ENCODE measurements around the gene FAM222A.
A peak's percentile ranks its signal among the peaks of the same experiment; 100 is the strongest.

Gene FAM222A

DNA sequence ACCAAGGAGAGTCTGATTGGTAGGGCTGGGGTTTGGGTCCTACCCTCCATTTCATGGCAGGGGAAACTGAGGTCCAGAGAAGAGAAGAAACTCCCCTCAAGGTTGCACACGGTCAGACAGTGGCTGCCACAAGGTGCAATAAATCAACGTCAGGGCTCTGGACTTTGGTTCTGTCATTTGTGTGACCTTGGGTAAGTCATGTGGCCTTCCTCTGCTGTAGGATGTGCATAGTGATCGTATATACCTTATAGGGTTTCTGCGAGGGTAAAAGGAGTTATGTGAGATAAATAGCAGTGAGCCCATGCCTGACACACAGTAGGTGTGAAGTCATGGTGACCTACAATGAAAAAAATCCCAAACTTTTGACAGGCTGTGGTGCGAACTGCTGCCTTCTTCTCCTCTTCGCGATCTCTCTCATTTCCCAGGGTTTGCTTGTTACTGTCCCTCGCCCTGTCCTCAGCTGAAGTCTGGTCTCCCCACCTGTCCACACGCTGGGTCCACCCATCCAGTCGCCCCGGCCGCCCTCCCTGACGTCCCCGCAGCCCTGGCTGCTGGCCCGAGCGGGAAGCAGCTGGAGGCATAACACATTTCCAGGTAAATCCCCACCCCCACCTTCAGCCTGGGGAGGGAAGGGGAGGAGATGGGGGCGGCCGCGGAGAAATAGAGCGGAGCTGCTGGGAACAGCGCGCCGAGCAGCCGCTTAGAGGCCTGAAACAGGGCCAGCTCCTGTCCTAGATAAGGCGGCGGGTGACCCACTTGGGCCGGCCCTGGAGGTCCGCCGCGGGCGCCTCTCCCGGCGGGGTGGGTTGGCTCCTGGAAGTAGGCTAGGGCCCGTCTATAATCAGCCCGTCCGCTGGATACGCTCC is 1.8 kb upstream of the FAM222A start:
- no peak for DNase-seq

DNA sequence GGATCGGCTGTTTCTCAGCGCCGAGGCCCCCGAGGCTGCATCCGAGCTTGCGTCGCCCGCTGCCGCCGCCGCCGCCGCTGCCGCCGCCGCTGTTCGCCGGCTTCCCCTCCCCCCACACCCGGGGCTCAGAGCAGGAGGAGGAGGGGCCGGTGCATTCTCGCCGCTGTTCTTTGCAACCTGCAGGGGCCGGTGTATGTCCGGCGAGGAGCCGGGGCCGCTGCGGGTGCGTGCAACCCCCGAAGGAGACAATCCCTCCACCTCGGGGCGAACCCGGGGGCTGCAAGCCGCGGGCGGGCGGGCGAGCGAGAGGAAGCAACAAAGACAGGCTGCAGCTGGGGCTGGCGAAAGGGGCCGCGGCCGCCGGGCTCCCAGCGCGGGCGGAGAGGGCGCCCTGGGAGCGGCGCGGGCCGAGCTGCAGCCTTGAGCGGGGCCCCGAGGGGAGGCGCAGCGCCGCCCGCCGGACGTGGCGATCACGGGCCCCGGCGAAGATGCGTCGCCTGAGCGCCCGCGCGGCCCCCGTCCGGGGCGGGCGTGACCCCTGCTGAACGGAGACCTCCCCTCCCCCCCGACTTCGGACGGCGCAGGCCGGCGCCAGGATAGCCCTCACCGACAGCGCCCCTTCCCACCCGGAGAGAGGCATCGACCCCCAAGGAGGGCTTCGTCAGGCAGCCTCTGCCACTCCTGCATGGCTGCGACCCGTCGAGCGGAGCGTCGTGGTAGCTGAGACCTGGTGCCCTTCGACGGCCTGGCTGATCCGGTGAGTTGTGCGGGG is 702 bp downstream of the FAM222A start:
- peak; percentile 56 for DNase-seq

DNA sequence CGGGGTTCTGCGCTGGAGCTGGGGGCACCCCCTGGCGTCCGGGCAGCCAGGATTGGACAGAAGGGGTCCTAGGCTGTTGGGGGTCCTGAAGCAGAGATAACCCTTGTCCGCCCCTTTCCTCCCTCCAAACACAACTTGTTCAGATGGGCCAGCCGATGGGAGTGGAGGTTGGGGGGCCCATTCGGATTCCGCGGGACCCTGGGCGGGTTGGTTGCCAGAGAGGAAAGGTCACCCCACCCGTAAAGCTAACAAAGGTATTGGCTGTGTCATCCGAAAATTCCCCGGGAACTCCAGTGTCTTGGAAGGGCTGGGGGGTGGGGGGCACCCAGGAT is 1.3 kb downstream of the FAM222A start:
- no peak for DNase-seq

DNA sequence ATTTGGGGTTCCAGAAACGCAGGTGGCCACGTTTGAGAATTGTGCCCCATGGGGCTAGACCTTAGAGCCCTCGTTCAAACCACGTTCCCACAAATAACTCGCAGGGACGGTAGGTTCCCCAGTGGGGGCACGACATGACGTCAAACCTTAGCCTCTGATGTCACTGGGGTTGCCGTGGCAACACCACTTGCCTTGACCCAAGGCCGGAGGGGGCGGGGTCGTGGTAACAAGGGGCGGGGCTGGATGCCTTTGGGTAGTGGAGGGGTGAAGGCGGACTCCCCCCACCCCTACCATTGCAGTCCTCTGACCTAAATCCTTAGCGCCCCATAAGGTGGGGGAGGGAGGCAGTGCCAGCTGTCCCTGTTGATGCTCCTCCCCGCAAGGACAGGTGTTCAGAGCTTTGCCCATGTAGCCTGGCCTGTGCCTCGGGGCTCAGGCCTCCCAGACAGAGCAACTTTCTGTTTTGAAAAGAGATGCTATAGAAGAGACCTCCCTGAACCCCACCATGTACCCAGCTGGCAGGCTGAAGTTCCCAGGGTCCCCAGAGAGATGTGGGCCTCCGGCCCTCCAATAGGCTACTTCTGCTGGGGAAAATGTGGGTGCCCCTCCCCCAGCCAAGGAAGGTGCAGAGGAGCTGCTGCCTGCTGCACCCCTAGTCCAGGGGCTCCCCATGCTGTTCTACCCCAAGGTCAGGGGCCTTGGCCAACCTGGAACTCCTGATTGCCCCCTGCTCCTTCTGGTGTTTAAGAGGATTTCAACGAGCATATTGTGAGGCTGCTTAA is 1.9 kb downstream of the FAM222A start:
- peak; percentile 28 for DNase-seq

DNA sequence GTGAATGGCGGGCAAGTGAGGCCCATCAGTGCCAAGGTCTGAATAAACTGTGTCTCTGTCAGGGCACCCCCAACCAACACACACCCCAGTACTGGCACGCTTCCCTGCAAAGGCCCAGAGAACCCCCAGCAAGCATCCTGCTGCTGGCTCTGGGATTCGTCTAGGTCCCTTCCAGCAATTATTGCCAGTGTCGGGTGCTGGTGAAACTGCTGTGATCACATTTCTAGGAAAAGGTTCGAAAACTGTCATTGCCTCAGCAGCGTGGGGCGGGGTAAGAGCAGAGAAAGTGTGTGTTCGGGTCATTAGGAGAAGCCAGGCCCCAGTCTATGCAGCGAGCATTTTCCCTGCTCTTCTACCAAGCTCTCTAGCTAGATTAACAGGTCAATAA is 2.5 kb downstream of the FAM222A start:
- no peak for DNase-seq

DNA sequence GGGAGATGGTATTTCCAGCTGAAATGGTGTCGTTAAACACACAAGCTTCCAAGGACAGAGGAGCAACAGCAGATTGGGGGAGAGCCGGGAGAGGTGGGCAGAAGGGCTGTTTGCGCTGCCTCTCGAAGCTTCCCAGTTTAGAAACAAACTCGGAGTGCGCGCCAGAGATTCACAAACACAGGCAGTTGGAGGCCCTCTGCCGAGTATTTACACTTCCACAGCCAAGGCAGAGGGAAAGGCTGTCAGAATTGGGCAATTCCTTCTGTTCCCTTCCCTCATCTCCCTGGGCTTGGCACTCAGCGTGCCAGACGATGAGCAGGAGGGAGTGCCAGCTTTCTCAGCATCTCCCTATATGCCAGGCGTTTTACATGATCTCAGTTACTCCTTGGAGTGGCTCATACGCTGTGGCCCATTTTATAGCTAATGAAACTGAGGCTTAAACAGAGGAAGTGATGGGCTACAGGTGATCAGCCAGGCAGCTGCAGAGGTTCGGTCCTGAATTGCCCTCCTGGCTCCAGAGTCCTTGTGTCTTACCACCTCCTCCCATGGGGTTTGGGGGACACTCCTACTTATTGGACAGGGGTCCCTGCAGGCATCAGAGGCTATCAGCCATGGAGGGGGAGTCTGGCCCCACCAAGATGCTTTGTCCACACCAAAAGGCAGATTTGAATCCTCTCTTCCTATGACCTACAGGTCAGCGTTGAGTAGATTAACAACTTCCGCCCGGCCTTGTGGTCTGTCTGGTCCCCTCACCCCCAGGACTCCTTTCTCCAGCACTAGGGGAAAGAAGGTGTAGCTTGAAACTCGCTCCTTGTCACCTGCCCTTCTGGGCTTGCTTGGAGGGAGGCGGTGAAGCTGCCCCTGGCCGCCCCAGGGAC is 3.1 kb downstream of the FAM222A start:
- no peak for DNase-seq

DNA sequence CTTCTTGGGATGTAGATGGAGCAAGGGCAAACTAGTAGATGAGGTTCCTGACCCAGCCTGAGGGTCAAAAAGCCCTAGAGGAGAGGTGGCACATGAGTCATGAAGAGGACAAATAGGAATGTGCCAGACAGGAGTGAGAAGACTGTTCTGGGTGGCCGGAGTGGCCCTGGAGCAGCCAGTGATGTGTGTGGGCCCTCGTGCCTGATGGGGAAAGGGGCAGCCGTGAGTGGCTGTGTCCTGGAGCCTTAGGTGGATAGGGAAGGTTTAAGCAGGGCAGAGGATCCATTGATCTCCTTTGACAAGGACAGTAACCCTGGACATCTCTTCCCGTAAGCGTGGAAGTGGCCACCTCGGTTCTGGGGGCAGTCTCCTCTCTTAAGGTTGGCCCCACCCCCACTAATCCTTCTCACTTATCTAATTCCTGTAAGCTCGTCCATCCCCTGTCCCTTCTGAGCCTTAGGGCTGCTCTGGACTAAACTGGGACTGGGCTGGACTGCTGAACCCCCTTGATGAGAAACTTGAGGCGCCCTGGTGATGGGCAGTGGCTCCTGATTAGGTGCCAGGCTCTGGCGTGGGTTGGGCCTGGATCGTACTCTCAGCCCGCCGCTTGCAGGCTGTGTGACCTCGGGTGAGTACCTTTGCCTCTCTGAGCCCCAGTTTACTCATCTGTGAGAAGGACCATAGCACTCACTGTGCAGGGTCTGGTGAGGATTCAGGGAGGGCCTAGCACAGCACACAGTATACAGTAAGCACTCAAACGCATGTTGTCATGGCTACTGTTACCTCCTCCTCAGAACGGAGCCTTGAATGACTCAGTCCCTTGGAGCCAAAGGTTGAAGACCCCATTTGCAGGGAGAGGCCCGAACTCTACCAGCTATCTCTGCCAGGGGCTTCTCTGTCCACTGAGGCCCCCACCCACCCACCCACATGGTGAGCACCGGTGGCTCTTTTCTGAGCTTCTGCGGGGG is 4.0 kb downstream of the FAM222A start:
- no peak for DNase-seq

DNA sequence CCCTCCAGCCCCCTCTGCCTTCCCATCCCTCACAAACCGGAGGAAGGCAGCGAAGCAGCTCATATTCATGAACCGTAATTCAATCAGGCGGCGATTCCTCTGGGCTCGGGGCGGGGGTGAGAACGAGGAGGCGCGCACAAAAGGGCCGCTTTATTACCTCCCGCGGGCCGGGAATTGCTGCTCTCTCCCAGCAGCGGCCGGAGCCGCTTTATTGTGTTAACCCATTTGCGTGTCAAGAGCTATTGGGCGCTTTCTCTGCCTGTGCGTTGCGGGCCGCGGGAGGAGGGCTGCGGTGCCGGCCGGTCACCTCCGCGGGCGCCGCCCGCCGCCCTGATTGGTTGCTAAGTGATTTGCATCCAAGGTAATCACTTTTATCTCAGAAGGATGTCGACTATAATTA is 4.8 kb downstream of the FAM222A start:
- peak; percentile 53 for DNase-seq

DNA sequence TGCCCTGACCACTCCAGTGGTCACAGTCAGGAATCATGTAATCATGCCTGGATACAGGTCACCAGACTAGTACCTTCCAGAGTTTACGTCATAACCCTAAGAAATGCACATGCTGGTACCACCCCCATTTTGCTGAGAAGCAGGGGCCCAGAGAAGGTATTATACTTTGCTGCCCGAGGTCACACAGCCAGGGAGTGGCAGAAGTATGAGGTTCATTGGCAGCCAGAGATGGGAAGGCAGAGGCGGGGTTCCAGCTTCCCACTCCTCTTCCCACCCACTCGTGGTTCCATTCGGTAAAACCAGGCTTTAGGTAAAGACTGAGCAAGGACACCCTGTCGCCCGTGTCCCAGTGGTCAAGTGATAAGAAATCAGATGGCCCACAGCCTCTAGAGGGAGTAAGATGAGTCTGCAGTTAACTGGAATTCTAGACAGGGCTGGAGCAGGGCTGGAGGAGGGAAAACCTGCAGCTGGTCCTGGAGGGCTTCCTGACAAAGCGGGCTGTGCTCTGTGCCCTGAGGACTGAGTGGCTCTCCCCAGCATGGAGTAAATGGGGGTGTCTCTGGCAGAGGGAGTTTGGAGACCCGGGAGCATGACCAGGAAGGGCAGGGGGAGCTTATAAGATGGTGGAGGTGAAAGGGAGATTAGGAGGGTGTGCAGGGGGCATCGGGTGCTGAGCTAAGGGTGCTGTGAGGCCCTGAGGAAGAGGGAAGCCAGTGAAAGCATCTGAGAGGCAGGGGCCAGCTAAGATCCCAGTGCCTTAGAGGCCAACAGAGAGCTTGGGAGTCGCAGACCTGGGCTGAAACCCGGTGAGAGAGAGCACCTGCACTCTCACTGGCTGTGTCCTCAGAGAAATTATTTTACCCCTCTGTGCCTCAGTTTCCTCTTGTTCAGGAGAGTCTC is 5.7 kb downstream of the FAM222A start:
- DNase-seq = no peak

DNA sequence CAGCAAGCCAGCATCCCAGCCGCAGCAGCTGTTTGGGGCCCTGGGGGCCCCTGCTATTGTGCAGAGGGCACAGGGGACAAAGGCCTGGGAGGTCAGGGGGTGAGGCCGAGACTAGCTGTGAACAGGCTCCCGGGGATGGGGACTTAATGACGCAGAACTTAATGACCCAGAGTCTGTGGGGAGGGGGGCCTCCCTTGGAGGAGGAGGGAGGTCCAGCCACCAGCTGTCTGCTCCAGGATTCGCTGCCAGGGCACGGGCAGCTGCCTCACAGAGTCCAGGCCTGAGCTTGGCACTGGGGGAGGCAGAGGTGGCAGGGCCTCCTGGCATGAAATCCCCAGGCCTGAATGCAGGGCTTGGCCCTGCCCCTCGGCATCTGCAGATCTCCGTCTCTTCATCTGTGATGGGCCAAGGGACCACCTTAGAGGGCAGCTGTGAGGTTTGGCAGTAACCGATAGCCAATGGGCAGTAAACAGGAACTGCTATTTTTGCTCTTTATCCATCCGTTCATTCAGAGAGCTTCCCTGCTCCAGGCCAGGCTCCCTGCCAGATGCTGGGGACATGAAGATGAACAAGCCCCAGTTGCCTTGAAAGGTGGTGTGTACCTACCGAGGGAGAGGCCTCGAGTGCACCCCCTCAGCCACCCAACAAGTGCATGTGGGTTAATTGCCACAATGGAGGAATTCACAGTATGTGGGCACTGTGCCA is 6.7 kb downstream of the FAM222A start:
- no peak for DNase-seq

DNA sequence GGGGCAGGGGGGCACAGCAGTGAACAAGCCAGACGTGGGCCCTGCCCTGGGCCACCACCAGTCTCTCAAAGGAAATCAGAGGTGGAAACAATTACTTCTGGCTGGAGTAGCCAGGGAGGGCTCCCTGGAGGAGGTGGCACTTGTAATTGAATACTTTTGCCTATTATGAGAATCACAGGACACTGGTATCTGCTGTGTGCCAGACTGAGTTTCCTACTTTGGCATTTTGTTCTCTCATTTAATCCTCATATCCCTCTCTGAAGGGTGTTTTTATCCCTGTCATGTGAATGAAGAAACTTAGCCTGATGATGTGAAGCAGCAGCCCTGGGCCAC is 7.2 kb downstream of the FAM222A start:
- DNase-seq = no peak

DNA sequence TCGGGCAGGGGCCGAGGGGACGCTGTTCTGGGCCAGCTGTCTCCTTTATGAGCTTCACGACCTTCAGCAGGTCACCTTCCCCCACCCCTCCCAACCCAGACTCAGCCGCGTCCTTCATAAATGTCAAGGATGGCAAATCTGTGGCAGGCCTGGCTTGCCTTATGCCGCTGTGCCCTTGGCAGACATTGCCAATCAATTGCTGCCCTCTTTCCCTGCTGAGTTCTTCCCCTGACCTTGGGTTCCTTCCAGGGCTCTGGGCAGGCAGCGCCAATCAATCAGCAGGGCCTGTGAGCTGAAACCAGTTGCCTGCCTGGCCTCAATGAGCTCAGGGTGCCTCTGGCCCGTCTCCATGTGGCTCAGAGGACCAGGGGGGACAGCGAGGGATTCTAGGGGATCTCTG is 7.7 kb downstream of the FAM222A start:
- DNase-seq = no peak

DNA sequence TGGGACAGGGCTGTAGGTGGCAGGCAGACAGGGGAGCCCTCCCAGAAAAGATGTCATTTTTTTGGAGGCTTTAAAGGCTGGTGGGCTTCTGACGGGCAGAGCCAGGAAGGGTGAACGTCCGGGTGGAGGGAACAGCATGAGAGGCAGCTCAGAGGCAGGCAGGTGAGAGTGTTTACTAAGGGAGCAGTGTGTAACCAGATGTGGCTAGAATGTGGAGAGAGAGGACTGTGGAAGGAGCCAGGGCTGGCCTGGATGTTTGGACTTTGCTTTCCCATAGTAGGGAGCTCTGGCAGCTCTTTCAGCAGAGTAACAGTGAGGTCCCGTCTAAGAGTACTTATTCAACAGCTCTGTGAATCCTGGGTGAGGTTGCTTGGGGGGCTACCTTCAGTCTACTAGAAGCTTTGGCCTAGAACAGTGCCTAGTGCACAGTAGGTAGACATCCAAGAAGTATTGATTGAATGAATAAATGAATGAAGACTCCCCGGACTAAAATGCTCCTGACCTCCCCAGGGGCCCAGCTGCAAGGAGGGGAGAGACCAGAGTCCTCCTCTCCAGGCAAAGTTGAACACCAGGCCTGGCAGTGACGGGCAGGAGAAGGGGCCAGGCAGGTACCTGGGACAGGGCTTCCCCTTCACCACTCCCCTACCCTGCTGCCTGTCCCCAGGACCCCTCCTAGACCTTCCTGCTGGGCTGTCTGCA is 8.5 kb downstream of the FAM222A start:
- DNase-seq = no peak

DNA sequence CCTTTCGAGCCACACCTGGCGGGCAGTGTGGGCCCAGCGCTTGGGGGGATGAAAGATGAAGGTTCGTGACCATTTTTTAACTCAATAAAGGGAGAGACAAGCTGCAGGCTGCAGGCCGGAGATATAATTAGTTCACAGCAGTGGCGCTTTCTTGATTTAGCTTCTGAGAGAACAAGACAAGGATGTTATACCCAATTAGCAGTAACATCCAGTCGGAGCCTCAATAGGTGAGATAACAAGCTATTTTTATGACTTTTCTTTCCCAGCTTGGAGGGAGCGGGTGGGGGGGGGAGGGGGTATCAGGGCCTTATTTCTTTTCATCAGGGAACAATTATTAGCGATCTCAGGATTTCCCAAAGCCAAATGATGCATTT is 9.1 kb downstream of the FAM222A start:
- DNase-seq = no peak

DNA sequence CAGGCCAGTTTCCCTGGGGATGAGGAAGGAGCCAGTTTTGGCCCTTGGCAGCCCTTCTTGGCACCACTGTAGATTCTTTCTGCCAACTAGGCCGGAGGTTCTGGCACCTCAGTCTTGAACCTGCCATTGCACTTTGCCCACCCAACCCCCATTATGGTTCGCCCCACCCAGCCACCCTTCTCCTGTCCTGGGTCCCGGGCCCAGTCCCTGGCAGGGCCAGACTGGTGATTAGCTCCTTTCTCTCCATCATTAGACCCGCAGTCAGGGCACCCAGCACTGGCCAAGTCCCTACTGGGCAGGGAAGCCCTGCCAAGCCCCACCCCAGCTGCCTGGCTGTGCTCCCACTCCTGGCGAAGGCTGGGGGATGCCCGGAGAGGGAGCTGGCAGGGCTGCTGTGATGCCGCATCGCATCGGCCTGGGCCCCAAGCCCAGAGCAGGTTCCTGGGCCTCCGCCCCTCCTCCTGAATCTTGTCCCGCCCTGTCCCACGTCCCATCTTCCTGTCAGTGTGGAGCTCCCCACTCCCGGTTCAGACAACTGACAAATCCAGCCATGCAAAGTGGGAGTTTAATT is 9.8 kb downstream of the FAM222A start:
- DNase-seq = no peak

DNA sequence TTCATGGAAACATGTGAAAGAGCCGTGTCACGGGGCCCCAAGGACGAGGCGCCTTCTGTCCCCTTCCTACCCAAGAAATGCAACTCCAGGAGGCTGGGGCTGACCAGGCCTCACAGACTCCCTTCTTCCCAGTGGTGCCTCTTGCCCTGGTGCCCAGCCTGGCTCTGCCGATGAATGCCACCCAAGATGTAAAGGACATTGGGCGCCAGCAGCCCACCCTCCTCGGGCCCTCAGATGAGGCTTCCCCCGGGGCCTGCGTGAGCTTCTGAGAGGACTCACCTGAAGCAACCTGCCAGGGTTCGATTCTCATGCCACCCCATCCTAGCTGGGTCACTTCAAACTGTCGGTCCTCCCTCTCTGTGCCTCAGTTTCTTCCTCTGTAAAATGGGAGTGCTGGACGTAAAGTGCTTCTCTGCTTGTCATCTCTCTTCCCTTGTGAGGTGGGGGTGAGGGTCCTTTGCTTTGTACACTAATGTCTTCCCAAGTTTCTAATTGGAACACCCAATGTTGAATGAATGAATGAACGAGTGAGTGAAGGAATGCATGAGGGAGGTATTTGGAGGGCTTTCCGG is 10.8 kb downstream of the FAM222A start:
- DNase-seq = no peak

DNA sequence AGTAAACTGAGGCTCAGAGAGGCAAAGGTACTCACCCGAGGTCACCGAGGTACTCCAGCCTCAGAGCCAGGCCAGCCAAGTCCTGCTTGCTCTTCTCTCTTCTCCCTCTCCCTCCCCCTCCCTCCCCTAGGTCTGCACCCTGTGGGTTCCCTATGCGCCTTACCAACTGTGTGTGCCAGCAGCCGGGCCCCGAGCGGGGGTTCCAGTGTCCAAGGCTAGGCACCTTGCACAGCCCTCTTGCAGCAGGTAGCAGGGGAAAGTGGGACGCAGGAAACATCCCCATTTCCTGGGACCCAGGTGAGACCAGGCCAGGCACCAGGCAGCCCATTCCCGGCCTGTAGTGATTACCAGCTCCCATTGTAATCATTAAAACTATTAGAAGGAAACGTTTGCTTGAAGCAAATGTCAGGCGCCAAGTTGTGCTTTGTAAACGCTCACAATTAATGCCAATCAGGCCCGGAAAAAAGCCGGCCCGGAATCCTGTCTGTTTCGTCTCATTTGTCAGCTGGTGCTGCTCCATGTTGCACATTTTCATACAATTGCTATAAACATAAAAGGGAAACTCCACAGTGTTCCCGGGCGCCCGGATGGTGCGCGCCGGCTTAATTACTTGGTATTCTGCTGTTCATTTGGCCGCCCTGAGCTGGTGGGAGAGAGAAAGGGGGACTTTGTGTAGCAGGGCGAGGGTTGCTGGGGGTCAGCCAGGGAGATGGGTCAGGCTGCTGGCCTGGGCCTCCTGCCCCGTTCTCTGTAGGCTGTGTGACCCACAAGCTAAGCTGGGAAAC is 11.9 kb downstream of the FAM222A start:
- DNase-seq = no peak

DNA sequence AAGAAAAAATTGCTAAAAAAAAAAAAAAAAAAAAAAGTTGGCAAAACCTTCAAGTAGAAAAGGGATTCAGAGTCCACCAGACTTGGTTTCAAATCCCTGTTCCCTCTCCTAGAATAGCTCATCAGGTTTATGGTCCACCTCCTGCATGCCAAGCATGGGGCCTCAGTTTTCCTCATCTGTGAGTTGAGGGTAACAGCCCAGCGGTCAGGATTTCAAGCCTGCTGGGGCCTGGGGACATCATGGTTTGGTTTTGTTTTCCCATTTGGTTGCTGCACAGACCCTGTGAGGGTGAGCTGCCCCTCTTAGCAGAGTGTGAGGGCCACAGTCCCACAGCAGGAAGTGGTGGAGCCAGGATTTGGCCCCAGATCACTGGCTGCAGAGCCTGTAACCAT is 12.5 kb downstream of the FAM222A start:
- DNase-seq = no peak

Measured in NCI-H2107 (cell line).